Mononuclear cell (primary cell): ENCODE measurements around the gene EMILIN2. TPM values are rescaled to one million over a fixed set of nuclear protein-coding genes. Genes with fewer than 3 reads are reported as not detected.
"Not testable (repeated sequence)": the region's sequence is repeated elsewhere in the genome, so short reads cannot be mapped to it uniquely, and the experiment has no call there.

Source experiments
- H3K27me3 ChIP-seq: 2 replicates; pipeline ENCODE4 v1.6.0; 2011; ENCODE audit warnings: low read length, control low read depth; ENCODE audit not compliant: insufficient read depth
- H3K4me1 ChIP-seq: 2 replicates; pipeline ENCODE4 v1.5.1; 2011; ENCODE audit warnings: mild to moderate bottlenecking, low read length, control low read depth; ENCODE audit not compliant: insufficient read depth
- H3K4me3 ChIP-seq: 2 replicates; pipeline ENCODE4 v1.5.1; 2011; ENCODE audit warnings: mild to moderate bottlenecking, low read length, moderate library complexity
- H3K9me3 ChIP-seq: 2 replicates; pipeline ENCODE4 v1.5.1; 2011; ENCODE audit warnings: low read depth, mild to moderate bottlenecking, control low read depth, low read length
- total RNA-seq: library from RNA; depleted of rRNA; stranded (reverse); fragments of >200 nt; gene quantifications from one replicate; pipeline ENCODE4 v1.2.3, GENCODE V29; 2012

Gene EMILIN2
- total RNA-seq, 1 donor = 37.4 TPM

DNA sequence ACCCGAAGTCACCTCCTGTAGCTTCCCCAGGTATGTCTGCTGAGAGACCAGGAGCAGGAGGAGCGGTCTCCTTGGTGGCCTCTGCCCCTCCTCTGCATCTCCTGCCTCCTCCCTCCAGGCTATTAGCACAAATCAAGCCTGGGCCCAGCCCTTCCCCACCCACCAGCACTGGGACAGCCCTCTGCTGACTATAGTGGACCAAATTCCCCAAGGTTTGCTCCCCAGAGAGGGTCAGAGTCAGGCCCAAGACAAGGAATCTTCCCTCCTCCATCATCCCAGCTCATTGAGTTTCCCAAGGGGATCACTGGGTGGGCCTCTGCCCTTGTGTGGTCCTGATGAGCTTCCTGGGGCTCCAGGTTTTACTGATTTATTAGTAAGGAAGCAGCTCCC lies 62.1 kb downstream of the EMILIN2 start:
- Histone ChIP-seq H3K4me3 (no peak overlapping the region), H3K27me3 (no peaks in the 10 kb centered on the region), H3K9me3 (no peaks in the 10 kb centered on the region)

DNA sequence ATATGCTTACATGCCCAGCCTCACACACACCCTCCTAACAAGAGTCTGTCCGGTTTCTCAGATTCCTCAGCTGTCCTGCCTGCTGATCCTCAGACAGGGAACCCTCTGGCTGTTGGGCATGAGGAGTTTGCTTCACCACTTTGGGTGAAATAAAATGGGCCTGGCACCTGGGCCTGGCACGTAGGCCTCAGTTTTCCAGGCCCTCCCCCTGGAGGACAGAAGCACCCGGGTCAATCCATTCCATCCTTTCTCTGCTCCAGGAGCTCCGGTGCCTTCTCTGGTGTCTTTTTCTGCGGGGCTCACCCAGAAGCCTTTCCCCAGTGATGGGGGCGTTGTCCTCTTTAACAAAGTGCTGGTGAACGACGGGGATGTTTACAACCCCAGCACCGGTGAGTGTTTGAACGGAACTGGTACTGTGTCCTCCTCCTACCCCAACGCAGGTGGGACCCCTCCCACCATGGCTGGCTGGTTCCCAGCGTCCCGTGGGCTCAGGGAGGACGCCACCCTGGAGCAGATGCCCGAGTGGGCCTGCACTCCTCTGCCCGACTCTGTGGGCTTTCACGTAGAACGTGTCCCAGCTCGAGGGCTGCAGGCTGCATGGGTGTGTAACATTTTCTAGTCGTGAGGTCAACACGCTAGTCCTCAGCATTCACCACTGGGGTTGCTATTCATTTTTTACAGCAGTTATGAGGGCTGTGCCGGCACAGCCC lies 62.8 kb downstream of the EMILIN2 start:
- Histone ChIP-seq H3K27me3 (no peaks in the 10 kb centered on the region), H3K9me3 (no peaks in the 10 kb centered on the region), H3K4me1 (peaks cover 25% of the 10 kb centered on the region), H3K4me3 (no peak overlapping the region)

More for the DNA sequence above, 62.1 kb downstream of the EMILIN2 start:
- peaks cover 28% of the 10 kb centered on the region for H3K4me1 ChIP-seq

DNA sequence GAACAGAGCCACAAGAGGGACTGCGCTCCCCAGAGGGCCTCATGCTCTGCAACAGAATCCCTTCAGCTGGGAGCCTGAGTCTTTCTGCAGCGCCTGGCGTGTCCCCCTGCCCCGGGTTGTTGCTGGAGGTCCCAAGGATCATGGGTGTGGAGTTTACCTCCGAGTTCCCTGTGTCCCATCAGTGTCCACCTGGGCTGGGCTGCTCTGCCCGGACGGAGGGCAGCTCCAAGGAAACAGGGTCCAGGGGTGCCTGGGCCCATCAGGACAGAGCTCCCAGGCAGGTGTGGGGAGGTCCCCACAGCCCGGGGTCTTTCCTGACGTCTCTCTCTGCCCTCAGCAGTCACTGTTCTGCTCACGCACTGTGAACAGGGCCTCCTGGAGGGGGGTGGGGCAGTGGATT lies 63.5 kb downstream of the EMILIN2 start:
- Histone ChIP-seq H3K4me1 (peaks cover 21% of the 10 kb centered on the region), H3K4me3 (no peak overlapping the region), H3K27me3 (no peaks in the 10 kb centered on the region), H3K9me3 (no peaks in the 10 kb centered on the region)

DNA sequence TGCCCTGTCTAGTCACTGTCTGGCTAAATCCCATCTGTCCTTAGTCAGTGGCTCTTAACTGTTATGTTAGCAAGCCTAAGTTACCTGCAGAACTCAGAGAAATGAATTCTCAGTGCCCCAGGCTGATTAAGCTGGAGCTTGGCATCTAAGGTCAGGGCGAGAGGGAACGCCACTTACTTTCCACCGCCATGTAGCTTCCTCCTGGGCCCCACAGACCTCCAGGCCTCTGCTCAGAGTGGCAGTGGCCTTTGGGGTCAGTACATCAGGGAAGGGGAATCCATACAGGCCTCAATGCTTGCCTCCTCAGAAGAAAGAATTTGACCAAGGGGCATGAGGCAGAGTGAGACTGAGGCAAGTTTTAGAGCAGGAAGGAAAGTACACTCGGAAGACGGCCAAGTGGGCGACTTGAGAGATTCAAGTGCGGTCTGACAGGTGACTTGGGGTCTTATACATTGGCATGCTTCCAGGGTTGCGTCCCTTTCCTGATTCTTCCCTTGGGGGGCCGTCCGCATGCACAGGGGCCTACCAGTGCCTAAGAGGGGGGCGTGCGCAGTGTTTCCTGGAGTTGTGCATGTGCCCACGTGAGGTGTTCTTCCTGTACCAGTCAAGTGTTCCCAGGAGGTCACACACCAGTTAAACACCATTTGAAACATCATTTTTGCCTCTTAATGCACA lies 64.1 kb downstream of the EMILIN2 start:
- H3K27me3 ChIP-seq = no peaks in the 10 kb centered on the region
- no peaks in the 10 kb centered on the region for H3K9me3 ChIP-seq
- peaks cover 15% of the 10 kb centered on the region for H3K4me1 ChIP-seq
- no peak overlapping the region for H3K4me3 ChIP-seq

DNA sequence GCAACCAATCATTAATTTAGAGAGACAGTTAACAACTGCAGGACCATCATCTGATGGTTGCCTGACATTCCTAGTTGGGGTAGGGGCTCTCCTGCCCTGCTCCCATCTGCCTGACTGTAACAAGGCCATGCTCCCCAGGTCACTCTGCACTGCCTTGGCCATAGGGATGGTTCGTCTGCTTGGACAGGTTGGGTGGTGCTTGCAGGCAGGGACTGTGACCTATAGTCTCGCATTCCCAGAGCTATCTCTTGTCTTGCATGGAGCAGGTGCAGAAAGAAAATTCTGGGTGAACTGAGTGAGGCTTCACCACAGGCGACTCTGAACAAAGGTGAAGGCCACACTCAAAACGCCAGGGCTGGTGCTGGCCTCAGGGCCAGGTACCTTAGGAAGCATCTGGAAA lies 64.7 kb downstream of the EMILIN2 start:
- no peaks in the 10 kb centered on the region for H3K9me3 ChIP-seq
- H3K4me1 ChIP-seq = peaks cover 17% of the 10 kb centered on the region
- no peak overlapping the region for H3K4me3 ChIP-seq
- H3K27me3 ChIP-seq = no peaks in the 10 kb centered on the region

DNA sequence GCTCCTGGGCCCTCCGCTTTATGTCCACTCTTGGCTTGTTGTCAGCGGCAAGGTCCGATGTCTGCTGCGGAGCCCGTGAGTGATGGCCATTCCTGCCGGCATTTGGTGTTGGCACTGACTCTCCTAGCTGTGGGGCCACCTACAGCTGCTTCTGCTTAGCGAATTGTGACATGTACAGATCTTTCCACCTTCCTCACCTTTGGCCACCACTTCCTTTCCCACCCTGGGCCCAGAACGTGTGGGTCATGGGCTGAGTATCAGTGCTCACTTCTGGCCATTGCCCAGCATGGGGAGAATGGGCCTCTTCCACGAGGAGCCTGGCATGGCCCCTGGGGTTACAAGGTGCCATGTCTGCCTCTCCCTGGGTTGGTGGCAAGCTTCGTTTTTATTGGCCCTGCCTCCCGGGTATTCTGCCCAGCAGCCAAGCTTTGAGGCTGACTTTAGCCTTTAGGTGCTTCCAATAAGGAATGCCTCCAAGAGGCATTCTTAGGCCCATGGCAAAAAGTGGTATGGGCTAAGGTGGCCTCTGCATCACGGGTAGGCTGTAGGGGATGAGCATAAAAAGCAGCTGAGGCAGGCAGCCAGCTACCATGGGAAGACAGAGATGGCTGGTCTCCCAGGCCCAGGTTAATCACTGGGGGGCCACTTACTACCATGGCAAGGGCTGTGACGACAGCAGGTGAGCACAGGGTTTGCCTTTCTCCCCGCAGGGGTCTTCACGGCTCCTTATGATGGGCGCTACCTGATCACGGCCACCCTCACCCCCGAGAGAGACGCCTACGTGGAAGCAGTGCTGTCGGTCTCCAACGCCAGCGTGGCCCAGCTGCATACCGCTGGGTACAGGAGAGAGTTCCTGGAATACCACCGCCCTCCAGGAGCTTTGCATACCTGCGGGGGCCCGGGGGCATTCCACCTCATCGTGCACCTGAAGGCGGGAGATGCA lies 65.8 kb downstream of the EMILIN2 start:
- no peak overlapping the region for H3K4me3 ChIP-seq
- H3K9me3 ChIP-seq = no peaks in the 10 kb centered on the region
- H3K27me3 ChIP-seq = no peaks in the 10 kb centered on the region
- H3K4me1 ChIP-seq = peaks cover 15% of the 10 kb centered on the region

DNA sequence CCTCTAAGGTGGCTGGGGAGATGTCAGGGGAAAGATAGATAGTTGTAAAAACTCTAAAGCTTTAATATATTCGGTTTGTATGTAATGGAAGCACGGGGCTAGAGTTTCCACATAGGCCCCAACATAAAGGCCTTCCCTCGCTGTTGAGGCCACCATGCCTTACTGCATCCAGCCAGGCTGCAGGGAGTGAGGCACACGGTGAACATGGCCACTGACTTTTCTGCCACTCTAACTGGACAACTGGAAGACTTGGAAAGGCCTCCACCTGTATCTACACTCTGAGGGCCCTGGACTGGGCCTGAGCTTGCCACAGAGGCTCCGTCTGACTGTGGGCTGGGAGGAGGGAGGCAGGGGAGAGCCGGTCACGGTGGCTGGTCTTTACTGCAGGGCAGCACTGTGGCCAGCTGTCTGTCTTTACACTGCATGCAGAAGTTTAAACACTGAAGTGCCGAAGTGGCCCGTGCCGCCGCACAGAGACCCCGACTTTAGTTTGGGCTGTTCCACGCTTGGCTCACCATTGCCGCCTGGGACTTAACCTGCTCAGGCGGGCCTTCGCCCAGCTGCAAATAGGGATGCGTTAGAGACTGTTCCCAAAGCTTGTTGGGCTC lies 66.7 kb downstream of the EMILIN2 start:
- Histone ChIP-seq H3K4me3 (no peak overlapping the region), H3K27me3 (no peaks in the 10 kb centered on the region), H3K9me3 (no peaks in the 10 kb centered on the region), H3K4me1 (peaks cover 16% of the 10 kb centered on the region)

DNA sequence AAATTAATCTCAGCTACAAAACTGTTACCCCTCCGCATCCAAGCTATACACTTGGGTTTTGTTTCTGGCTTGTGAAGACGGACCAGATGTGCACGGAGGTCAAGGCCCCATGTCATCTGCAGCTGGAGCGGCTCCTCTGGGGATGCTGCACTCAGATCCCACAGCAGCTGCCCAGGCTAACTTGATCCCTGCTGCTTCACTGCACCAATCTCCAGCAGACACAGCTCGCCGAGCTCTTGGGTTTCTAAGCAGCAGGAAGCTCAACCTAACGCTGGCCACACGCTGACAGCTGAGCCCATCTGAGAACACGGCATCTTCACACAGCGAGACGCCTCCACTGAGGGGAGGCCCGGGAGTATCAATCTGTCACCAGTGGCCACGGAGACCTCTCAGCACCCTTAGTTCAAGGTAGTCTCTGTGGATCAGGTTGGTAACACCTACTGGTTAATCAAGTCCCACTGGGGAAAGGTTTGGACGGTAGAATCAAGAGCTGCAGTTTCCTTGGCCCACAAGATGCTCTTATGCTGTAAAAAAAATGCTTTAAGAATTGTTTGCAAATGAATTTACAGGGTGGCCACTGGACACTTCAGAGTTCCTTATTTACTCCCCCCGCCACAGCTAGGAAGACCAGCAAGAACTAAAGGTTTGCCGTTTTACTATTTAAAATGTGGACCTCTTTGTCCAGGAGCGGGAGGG lies 67.5 kb downstream of the EMILIN2 start:
- peaks cover 16% of the 10 kb centered on the region for H3K4me1 ChIP-seq
- H3K4me3 ChIP-seq = no peak overlapping the region
- no peaks in the 10 kb centered on the region for H3K9me3 ChIP-seq
- H3K27me3 ChIP-seq = no peaks in the 10 kb centered on the region

DNA sequence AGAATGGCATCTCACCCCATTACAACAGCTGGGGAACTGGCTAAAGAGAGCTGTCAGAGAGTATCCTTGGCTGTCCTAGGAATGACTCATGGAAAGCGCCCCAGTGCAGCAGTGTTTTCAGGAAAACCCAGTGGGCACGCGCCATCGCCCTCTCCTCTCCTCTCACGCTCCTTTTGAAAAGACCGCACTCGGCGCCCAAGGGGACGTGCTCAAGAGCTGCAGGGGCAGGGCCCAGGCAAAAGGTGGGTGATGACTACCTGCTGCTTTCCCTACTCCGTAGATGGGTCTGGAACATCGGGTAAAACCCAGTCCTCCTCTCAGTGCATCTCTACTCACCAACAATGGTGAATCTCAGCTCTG lies 68.1 kb downstream of the EMILIN2 start:
- peaks cover 16% of the 10 kb centered on the region for H3K4me1 ChIP-seq
- H3K4me3 ChIP-seq = no peak overlapping the region
- H3K27me3 ChIP-seq = no peaks in the 10 kb centered on the region
- H3K9me3 ChIP-seq = no peaks in the 10 kb centered on the region

DNA sequence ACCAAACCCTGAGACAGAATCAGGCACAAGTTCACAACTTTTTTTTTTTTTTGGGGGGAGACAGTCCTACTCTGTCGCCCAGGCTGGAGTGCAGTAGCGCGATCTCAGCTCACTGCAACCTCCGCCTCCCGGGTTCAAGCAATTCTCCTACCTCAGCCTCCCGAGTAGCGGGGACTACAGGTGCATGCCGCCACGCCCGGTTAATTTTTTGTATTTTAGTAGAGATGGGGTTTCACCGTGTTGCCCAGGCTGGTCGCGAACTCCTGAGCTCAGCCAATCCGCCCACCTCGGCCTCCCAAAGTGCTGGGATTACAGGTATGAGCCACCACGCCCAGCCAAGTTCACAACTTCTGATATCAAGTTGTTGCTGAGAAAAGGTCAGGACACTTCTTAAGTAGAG lies 68.7 kb downstream of the EMILIN2 start:
- not testable (repeated sequence) for H3K4me3 ChIP-seq, H3K9me3 ChIP-seq, H3K27me3 ChIP-seq
- peaks cover 16% of the 10 kb centered on the region for H3K4me1 ChIP-seq

DNA sequence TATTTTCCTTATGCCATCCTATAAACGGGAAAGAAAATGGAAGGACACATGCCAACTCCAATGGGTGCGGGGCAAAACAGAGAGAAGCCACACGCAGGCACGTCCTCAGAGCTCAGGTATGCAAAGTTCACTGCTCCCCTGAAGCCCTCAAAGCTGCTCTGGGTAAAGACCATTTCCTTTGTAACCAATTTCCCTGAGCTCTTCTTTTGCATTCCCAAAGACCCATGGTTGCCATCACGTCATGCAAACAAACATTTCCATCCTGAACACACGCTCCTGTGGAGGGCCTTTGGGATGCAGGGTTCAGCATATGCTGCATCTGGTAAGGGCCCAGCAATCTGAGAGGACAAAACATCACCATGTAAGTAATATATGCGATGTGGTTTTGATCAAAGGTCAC lies 69.4 kb downstream of the EMILIN2 start:
- Histone ChIP-seq H3K4me3 (no peak overlapping the region), H3K9me3 (no peaks in the 10 kb centered on the region), H3K4me1 (peaks cover 16% of the 10 kb centered on the region), H3K27me3 (no peaks in the 10 kb centered on the region)

DNA sequence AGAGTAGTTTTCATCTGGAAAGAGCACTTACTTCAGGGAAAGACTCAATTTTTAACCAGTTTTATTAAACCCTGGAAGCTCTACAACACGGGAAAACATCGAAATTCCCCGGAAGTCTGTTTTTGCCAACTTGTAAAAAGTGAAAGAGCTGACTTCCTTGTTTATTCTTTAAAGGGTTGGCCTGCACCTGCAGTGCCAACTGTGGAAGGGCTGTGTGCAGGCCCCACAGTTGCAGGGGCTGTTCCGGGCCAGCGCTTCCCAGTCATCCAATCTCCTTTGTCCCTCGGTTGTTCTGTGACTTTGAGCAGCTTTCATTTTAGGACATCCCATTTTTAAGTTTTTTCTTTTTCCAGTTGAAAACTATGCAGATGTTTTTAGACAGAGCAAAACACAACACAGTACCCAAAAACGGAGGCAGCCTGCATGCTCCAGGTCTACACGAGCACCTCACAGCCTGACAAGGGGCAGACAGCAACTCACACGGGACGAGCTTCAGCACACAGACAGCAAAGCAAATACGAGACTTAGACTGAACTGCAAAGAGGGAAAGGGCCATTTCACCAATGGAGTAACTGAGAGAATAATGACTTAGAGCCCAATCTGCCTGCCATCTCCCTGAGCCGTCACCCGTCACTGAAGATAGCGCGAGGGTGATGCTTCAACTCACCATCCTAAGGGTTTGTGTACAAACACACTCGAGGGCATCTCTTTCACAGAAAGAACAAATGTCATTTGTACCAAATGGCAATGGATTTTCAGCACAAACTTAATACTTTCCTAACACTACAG lies 70.6 kb downstream of the EMILIN2 start:
- no peak overlapping the region for H3K4me3 ChIP-seq
- no peaks in the 10 kb centered on the region for H3K9me3 ChIP-seq
- peaks cover 16% of the 10 kb centered on the region for H3K4me1 ChIP-seq
- no peaks in the 10 kb centered on the region for H3K27me3 ChIP-seq

DNA sequence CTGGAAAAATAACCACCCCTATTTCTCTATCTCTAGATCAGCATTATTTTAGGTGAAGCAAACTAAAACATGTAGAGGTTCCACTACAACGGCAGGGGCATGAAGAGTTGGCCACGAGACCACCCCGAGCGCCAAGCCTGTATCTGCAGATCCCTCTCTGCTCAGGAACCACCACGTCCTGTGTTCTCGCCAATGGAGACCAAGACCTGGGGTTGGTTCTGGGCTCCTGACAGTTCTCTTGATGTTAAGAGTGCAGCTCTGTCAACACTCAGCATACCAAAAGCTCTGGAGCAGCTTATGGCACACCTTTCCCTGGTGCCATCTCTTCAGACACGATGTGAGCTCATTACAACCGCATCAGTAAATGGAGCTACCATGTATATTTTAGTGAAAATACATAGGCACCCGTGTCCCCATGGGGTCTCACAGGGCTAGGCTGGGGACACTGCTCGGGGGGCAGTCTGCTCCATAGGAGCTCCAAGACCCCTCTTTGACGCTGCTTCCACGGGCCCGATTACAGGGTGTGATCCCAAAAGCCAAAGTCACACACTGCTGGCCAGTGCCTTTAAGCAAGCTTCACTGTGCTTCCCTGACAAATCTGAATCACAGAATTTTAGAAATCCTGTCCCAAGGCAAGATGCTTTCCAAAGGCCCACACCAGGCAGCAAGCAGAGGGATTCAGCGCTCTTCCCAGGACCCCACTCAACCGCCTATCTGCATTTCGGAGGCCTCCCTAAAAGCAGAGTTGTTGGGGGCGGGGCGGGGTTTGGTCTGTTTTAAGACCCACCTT lies 72.2 kb downstream of the EMILIN2 start:
- Histone ChIP-seq H3K9me3 (no peaks in the 10 kb centered on the region), H3K27me3 (no peaks in the 10 kb centered on the region), H3K4me1 (peaks cover 16% of the 10 kb centered on the region), H3K4me3 (no peak overlapping the region)
